Stimulated activated CD4-positive, alpha-beta T cell treated with anti-CD3 and anti-CD28 coated beads, Interleukin-2, amount 100 ng/mL, for 4 hours (primary cell): ENCODE measurements around the gene RASSF8.

ENCODE experiments used
- DNase-seq: peaks from one replicate; pipeline ENCODE4 v3.0.0-alpha.2; 2020; ENCODE audit warnings: low read depth

The RASSF8 gene

GRCh38 chr12:26109343-26109881, 150.9 kb downstream of the RASSF8 start:
- no peak for DNase-seq

GRCh38 chr12:26112232-26112631, 153.8 kb downstream of the RASSF8 start:
- no peak for DNase-seq

- DNase-seq, result no peak
Measured at GRCh38 chr12:26112703-26113147, 154.2 kb downstream of the RASSF8 start.

- no peak for DNase-seq
Measured at GRCh38 chr12:26113181-26113654, 154.7 kb downstream of the RASSF8 start.

- DNase-seq, result peak; percentile 76
Measured at GRCh38 chr12:26113853-26114719, 155.6 kb downstream of the RASSF8 start.

GRCh38 chr12:26114720-26115401, 156.4 kb downstream of the RASSF8 start:
- no peak for DNase-seq

- no peak for DNase-seq
Measured at GRCh38 chr12:26116829-26117715, 158.6 kb downstream of the RASSF8 start.

GRCh38 chr12:26118308-26118707, 159.8 kb downstream of the RASSF8 start:
- DNase-seq, result no peak

- DNase-seq, result no peak
Measured at GRCh38 chr12:26119391-26119989, 161.0 kb downstream of the RASSF8 start.

- DNase-seq, result no peak
Measured at GRCh38 chr12:26120561-26121274, 162.2 kb downstream of the RASSF8 start.

GRCh38 chr12:26121323-26122060, 163.0 kb downstream of the RASSF8 start:
- no peak for DNase-seq

- DNase-seq, result no peak
Measured at GRCh38 chr12:26122061-26122680, 163.7 kb downstream of the RASSF8 start.

GRCh38 chr12:26122681-26123481, 164.4 kb downstream of the RASSF8 start:
- no peak for DNase-seq

- no peak for DNase-seq
Measured at GRCh38 chr12:26123482-26123980, 165.0 kb downstream of the RASSF8 start.

- DNase-seq, result no peak
Measured at GRCh38 chr12:26124446-26125399, 166.2 kb downstream of the RASSF8 start, which contains the start of gene BHLHE41. BHLHE41 (minus strand) TSS chr12:26125037; CDS start chr12:26124779, 258 bp downstream.

GRCh38 chr12:26125400-26126339, 167.2 kb downstream of the RASSF8 start:
- no peak for DNase-seq
